Measurements from ENCODE around the gene DDC.

DDC gene

DNA sequence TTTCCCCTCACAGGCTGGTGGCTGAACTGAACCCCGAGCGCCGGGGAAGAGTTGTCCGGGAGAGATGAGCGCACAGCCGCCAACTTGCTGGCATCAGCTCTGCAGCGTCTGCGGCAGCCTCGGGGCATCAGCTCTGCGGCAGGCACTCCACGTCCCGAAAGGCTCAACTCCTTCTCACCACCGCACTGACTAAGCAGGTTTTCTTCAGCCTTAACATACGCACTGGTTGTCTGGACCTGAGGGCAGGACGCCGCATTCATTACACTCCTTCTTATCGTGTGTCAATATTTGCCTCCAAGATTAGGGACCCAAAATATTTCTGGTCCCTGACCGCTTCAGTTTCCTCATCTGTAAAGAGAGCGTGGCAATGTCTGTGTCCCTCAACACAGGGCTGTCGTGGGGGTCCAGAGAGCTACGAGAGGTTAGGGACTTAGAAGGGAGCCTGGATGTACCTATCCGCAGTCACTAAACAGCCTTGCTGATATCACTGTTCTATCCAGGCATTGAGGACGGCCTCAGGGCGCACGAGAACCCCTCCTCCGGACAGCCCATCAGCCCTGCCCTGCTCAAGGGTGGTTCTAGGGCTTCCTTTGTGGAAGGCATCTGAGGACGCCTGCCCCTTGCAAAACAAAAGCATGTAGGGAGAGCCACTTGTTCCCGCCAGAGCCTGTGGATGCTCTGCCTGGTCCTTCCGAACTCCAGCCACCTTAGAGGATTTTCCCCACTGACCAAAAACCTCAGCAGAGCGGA is 72.3 kb downstream of the DDC start:
- Histone ChIP-seq H3K9me3 (ENCODE audit: low read length) (no peaks in the 10 kb centered on the region), H2AFZ (ENCODE audit: low read depth, low read length) (no peak overlapping the region), H3K4me3 (ENCODE audit: low read length) (no peak overlapping the region), H3K36me3 (ENCODE audit: insufficient read depth, low read length) (no peaks in the 10 kb centered on the region), H3K27me3 (ENCODE audit: insufficient read depth, low read length) (no peaks in the 10 kb centered on the region), H3K4me1 (ENCODE audit: insufficient read depth, low read length) (no peaks in the 10 kb centered on the region)

DNA sequence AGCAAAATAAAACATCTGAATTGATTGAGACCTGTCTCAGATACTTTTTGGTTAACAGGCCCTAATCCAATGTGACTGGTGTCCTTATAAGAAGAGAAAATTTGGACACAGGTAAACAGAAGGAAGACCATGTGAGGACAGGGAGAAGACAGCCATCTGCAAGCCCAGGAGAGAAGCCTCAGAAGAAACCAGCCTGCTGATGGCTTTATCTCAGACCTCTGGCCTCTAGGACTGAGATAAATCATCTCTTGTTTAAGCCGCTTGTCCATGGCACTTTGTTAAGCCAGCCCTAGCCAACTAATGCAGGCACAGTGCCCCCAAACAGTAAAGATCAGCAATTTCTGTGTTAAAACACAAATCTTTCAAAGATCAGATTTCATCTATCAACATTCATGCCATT is 73.3 kb downstream of the DDC start:
- Histone ChIP-seq H2AFZ (ENCODE audit: low read depth, low read length) (no peak overlapping the region), H3K4me1 (ENCODE audit: insufficient read depth, low read length) (no peaks in the 10 kb centered on the region), H3K4me3 (ENCODE audit: low read length) (no peak overlapping the region), H3K27me3 (ENCODE audit: insufficient read depth, low read length) (no peaks in the 10 kb centered on the region), H3K9me3 (ENCODE audit: low read length) (no peaks in the 10 kb centered on the region), H3K36me3 (ENCODE audit: insufficient read depth, low read length) (no peaks in the 10 kb centered on the region)

GRCh38 chr7:50491209-50491608 is 74.0 kb downstream of the DDC start:
- Histone ChIP-seq H3K36me3 (ENCODE audit: insufficient read depth, low read length) (no peaks in the 10 kb centered on the region), H3K27me3 (ENCODE audit: insufficient read depth, low read length) (no peaks in the 10 kb centered on the region), H3K9me3 (ENCODE audit: low read length) (no peaks in the 10 kb centered on the region), H3K4me1 (ENCODE audit: insufficient read depth, low read length) (no peaks in the 10 kb centered on the region), H2AFZ (ENCODE audit: low read depth, low read length) (no peak overlapping the region), H3K4me3 (ENCODE audit: low read length) (no peak overlapping the region)

DNA sequence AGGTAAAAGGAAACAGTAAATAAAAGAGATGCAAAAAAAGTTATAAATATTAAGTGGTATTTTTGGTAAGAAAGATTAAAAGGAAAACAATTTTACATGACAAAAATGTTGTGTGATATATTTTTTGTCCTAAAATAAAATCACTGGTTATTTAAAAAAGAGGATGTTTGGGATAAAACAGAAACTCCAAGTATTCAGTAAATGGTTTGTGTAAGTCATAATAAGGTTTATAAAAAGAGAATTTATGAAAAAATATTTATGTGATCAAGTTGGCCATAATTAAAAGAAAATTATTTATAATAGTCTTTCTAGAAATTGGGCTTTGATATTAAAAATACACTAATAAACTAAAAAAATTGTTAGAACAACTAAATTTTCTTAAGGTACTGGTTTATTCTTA is 76.8 kb downstream of the DDC start:
- Histone ChIP-seq H3K36me3 (ENCODE audit: insufficient read depth, low read length) (no peaks in the 10 kb centered on the region), H3K4me1 (ENCODE audit: insufficient read depth, low read length) (no peaks in the 10 kb centered on the region), H3K27me3 (ENCODE audit: insufficient read depth, low read length) (no peaks in the 10 kb centered on the region), H3K4me3 (ENCODE audit: low read length) (no peak overlapping the region), H3K9me3 (ENCODE audit: low read length) (no peaks in the 10 kb centered on the region), H2AFZ (ENCODE audit: low read depth, low read length) (no peak overlapping the region)

DNA sequence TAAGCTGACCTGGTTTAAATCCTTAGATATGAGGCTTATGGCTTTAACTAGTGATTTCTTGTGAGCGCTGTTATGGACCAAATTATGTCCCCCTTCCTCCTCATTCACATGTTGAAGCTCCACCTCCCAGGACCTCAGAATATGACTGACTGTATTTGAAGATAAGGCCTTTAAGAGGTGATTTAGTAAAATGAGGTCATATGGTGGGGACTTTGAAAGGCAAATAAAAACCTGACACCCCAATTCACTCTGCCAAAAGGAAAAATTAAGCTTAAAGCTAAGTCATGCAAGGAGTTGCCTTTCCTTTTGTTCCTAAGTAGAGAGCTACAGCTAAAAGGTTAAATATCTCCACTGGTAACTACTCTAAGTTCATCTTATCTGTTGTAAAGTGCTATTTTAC is 78.7 kb downstream of the DDC start:
- H2AFZ ChIP-seq (ENCODE audit: low read depth, low read length), result no peak overlapping the region
- H3K27me3 ChIP-seq (ENCODE audit: insufficient read depth, low read length), result no peaks in the 10 kb centered on the region
- H3K4me1 ChIP-seq (ENCODE audit: insufficient read depth, low read length), result no peaks in the 10 kb centered on the region
- H3K9me3 ChIP-seq (ENCODE audit: low read length), result no peaks in the 10 kb centered on the region
- H3K4me3 ChIP-seq (ENCODE audit: low read length), result no peak overlapping the region
- H3K36me3 ChIP-seq (ENCODE audit: insufficient read depth, low read length), result no peaks in the 10 kb centered on the region

GRCh38 chr7:50481867-50482266 is 83.3 kb downstream of the DDC start:
- Histone ChIP-seq H3K36me3 (ENCODE audit: insufficient read depth, low read length) (no peaks in the 10 kb centered on the region), H2AFZ (ENCODE audit: low read depth, low read length) (no peak overlapping the region), H3K4me1 (ENCODE audit: insufficient read depth, low read length) (no peaks in the 10 kb centered on the region), H3K4me3 (ENCODE audit: low read length) (no peak overlapping the region), H3K9me3 (ENCODE audit: low read length) (no peaks in the 10 kb centered on the region), H3K27me3 (ENCODE audit: insufficient read depth, low read length) (no peaks in the 10 kb centered on the region)

- H3K4me1 ChIP-seq (ENCODE audit: insufficient read depth, low read length), result no peaks in the 10 kb centered on the region
- H3K9me3 ChIP-seq (ENCODE audit: low read length), result no peaks in the 10 kb centered on the region
- no peak overlapping the region for H3K4me3 ChIP-seq (ENCODE audit: low read length)
- no peaks in the 10 kb centered on the region for H3K36me3 ChIP-seq (ENCODE audit: insufficient read depth, low read length)
- H3K27me3 ChIP-seq (ENCODE audit: insufficient read depth, low read length), result no peaks in the 10 kb centered on the region
- no peak overlapping the region for H2AFZ ChIP-seq (ENCODE audit: low read depth, low read length)
Observed at GRCh38 chr7:50480797-50481196, 84.4 kb downstream of the DDC start.

DNA sequence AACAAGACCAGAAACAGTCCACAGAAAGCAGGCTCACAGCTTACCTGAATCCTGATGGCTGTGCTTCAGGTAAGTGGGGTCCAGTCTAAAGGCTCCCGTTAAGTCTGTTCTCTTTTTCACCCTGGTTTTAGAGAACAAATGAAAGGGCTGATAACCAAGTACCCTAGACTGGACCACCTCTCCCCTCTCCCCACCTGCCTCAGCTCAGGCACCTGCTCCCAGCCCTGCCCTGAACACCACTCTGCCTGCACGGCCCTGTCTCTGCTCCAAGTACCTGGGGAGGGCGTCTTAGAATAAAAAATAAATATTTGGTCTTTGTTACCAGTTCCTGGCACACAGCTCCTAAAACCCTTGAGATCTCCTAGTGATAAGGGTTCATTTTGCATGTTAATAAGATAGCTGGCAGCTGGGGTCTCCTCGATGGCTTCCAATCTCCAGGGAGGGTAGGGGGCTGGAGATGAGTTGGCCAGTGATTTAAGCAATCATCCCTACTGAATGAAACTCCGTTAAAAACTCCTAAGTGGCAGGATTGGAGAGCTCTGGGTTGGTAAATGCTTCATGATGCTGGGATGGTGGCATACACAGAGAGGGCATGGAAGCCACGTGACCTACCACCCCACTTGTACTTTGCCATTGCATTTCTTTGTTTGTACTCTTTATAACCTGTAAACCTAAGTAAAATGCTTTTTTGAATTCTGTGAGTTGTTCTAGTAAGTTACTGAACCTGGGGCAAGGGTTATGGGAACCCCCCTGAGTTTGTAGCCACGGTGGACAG is 85.3 kb downstream of the DDC start:
- H3K4me1 ChIP-seq (ENCODE audit: insufficient read depth, low read length), result no peaks in the 10 kb centered on the region
- H2AFZ ChIP-seq (ENCODE audit: low read depth, low read length), result no peak overlapping the region
- H3K4me3 ChIP-seq (ENCODE audit: low read length), result no peak overlapping the region
- H3K36me3 ChIP-seq (ENCODE audit: insufficient read depth, low read length), result no peaks in the 10 kb centered on the region
- H3K27me3 ChIP-seq (ENCODE audit: insufficient read depth, low read length), result no peaks in the 10 kb centered on the region
- no peaks in the 10 kb centered on the region for H3K9me3 ChIP-seq (ENCODE audit: low read length)

DNA sequence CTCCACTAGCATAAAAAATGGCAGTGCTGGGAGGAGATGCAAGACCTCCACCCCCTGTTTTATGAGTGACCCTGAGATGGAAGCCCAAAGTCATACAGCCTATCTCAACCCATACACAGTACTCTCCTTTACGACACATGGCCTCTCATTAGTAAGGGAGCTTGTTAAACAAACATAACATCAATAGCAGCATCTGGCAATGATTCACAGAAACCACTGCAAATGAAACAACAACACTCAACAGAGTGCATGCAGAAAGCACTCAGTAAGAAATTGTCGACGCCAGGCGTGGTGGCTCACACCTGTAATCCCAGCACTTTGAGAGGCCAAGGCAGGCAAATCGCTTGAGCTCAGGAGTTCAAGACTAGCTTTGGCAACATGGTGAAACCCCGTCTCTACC is 87.6 kb downstream of the DDC start:
- Histone ChIP-seq H3K36me3 (ENCODE audit: insufficient read depth, low read length) (no peaks in the 10 kb centered on the region), H3K27me3 (ENCODE audit: insufficient read depth, low read length) (no peaks in the 10 kb centered on the region), H3K4me1 (ENCODE audit: insufficient read depth, low read length) (no peaks in the 10 kb centered on the region), H3K4me3 (ENCODE audit: low read length) (no peak overlapping the region), H2AFZ (ENCODE audit: low read depth, low read length) (no peak overlapping the region), H3K9me3 (ENCODE audit: low read length) (no peaks in the 10 kb centered on the region)

GRCh38 chr7:50476953-50477625 is 88.1 kb downstream of the DDC start:
- Histone ChIP-seq H2AFZ (ENCODE audit: low read depth, low read length) (no peak overlapping the region), H3K4me1 (ENCODE audit: insufficient read depth, low read length) (no peaks in the 10 kb centered on the region), H3K27me3 (ENCODE audit: insufficient read depth, low read length) (no peaks in the 10 kb centered on the region), H3K4me3 (ENCODE audit: low read length) (no peak overlapping the region), H3K9me3 (ENCODE audit: low read length) (no peaks in the 10 kb centered on the region), H3K36me3 (ENCODE audit: insufficient read depth, low read length) (no peaks in the 10 kb centered on the region)

DNA sequence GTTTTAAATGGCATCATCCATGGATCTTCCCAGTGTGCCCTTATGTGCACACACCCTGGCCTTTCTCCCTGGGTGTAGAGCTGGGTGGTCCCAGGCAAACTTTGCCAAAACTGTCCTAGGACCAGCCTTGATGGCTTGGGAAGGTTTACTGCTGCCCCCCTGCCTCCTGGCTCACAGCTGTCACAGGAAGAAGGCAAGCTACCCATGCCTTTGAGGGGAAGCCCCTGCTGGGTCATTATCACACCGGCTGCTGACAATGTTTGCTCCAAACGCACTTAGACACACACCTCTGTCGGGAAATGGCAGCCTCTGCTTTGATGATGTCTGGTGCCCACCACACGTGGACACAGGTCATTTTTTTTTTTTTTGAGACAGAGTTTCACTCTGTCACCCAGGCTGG is 89.9 kb downstream of the DDC start:
- H2AFZ ChIP-seq (ENCODE audit: low read depth, low read length), result no peak overlapping the region
- H3K4me1 ChIP-seq (ENCODE audit: insufficient read depth, low read length), result no peaks in the 10 kb centered on the region
- H3K4me3 ChIP-seq (ENCODE audit: low read length), result no peak overlapping the region
- no peaks in the 10 kb centered on the region for H3K27me3 ChIP-seq (ENCODE audit: insufficient read depth, low read length)
- H3K36me3 ChIP-seq (ENCODE audit: insufficient read depth, low read length), result no peaks in the 10 kb centered on the region
- H3K9me3 ChIP-seq (ENCODE audit: low read length), result no peaks in the 10 kb centered on the region

GRCh38 chr7:50474382-50475160 is 90.6 kb downstream of the DDC start:
- no peaks in the 10 kb centered on the region for H3K9me3 ChIP-seq (ENCODE audit: low read length)
- no peak overlapping the region for H2AFZ ChIP-seq (ENCODE audit: low read depth, low read length)
- no peak overlapping the region for H3K4me3 ChIP-seq (ENCODE audit: low read length)
- no peaks in the 10 kb centered on the region for H3K4me1 ChIP-seq (ENCODE audit: insufficient read depth, low read length)
- H3K36me3 ChIP-seq (ENCODE audit: insufficient read depth, low read length), result no peaks in the 10 kb centered on the region
- no peaks in the 10 kb centered on the region for H3K27me3 ChIP-seq (ENCODE audit: insufficient read depth, low read length)

- no peak overlapping the region for H3K4me3 ChIP-seq (ENCODE audit: low read length)
- no peak overlapping the region for H2AFZ ChIP-seq (ENCODE audit: low read depth, low read length)
- H3K27me3 ChIP-seq (ENCODE audit: insufficient read depth, low read length), result no peaks in the 10 kb centered on the region
- no peaks in the 10 kb centered on the region for H3K36me3 ChIP-seq (ENCODE audit: insufficient read depth, low read length)
- H3K9me3 ChIP-seq (ENCODE audit: low read length), result no peaks in the 10 kb centered on the region
- H3K4me1 ChIP-seq (ENCODE audit: insufficient read depth, low read length), result no peaks in the 10 kb centered on the region
Observed at GRCh38 chr7:50473531-50473930, 91.7 kb downstream of the DDC start.

All from neuron (in vitro differentiated cells).